Caco-2 (cell line): ENCODE data around the gene AKR1C1. TPM values are rescaled to one million over a fixed set of nuclear protein-coding genes. Genes with fewer than 3 reads are reported as not detected.
"Not testable (repeated sequence)": the region's sequence is repeated elsewhere in the genome, so short reads cannot be mapped to it uniquely, and the experiment has no call there.

Source experiments
- BruUV-seq: library from RNA; stranded (reverse); fragments of 400-500 nt; replicated peaks from 2 replicates; lab custom pipeline; 2021; lab: Mats Ljungman, UMichigan
- CTCF ChIA-PET: fragments of 300-600 bp; sonication (Branson Sonifier 250); formaldehyde crosslinking; loops from one replicate; lab custom pipeline; 2022; ENCODE audit warnings: antibody characterized with exemption; lab: Charles Lee
- POLR2A ChIA-PET: fragments of 300-600 bp; sonication (Branson Sonifier 250); formaldehyde crosslinking; loops from one replicate; lab custom pipeline; 2022; ENCODE audit warnings: antibody characterized with exemption; lab: Charles Lee
- DNase-seq, 2 experiments: peaks; one replicate each; pipeline versions ENCODE4 v3.0.0 to v3.0.0-alpha.2; 2020 to 2022
- H3K27me3 ChIP-seq: replicated peaks from 2 replicates; pipeline ENCODE4 v1.6.0; 2011; ENCODE audit warnings: low read length; ENCODE audit not compliant: control insufficient read depth, insufficient read depth
- H3K36me3 ChIP-seq: 2 replicates; pipeline ENCODE4 v1.5.1; 2011; ENCODE audit warnings: low read length; ENCODE audit not compliant: control insufficient read depth, insufficient read depth
- H3K4me1 ChIP-seq: fragments of 250-450 bp; sonication (Bioruptor Pico); 2 replicates; pipeline ENCODE4 v1.5.1; 2020; ENCODE audit warnings: mild to moderate bottlenecking
- H3K4me3 ChIP-seq: 2 replicates; pipeline ENCODE4 v1.5.1; 2011; ENCODE audit warnings: low read depth, mild to moderate bottlenecking, control low read depth, low read length
- H3K9me3 ChIP-seq: fragments of 250-450 bp; sonication (Bioruptor Pico); 2 replicates; pipeline ENCODE4 v1.5.1; 2020; ENCODE audit warnings: mild to moderate bottlenecking, moderate library complexity
- H3K27ac Mint-ChIP-seq: one replicate; pipeline ENCODE4 v1.8.0; 2022; ENCODE audit warnings: mixed read lengths; ENCODE audit not compliant: unreplicated experiment
- H3K27me3 Mint-ChIP-seq: one replicate; pipeline ENCODE4 v1.8.0; 2022; ENCODE audit warnings: mixed read lengths; ENCODE audit not compliant: insufficient read depth, unreplicated experiment
- H3K36me3 Mint-ChIP-seq: one replicate; pipeline ENCODE4 v1.8.0; 2022; ENCODE audit warnings: mild to moderate bottlenecking, mixed read lengths; ENCODE audit not compliant: insufficient read depth, unreplicated experiment
- H3K4me1 Mint-ChIP-seq: one replicate; pipeline ENCODE4 v1.8.0; 2022; ENCODE audit warnings: low read depth, mixed read lengths; ENCODE audit not compliant: unreplicated experiment
- H3K4me3 Mint-ChIP-seq: one replicate; pipeline ENCODE4 v1.8.0; 2022; ENCODE audit warnings: mild to moderate bottlenecking, moderate library complexity, mixed read lengths; ENCODE audit not compliant: unreplicated experiment
- H3K9me3 Mint-ChIP-seq: one replicate; pipeline ENCODE4 v1.8.0; 2022; ENCODE audit warnings: mixed read lengths; ENCODE audit not compliant: unreplicated experiment
- intact Hi-C: fragments of 100-400 bp; cut with micrococcal nuclease; formaldehyde crosslinking; loops from one replicate; pipeline ENCODE4 v1.10.0; 2022; ENCODE audit not compliant: unreplicated experiment
- total RNA-seq: library from RNA; stranded (reverse); gene quantifications from 2 replicates; pipeline ENCODE4 v1.2.3, GENCODE V29; 2022
- TF ChIP-seq, protein P1 (sequence below), 2 experiments: fragments of 200-600 bp in 1 of 2; IDR thresholded peaks; 1 replicate in 1 of 2; 2 replicates in 1 of 2; pipeline versions ENCODE4 v1.5.1 to v1.8.0; 2011 to 2022; ENCODE audit warnings: antibody characterized with exemption in 1 of 2, control low read depth in 1 of 2, inconsistent platforms in 1 of 2, low read depth in 1 of 2, low read length in 1 of 2, mild to moderate bottlenecking in 1 of 2, moderate library complexity in 1 of 2; ENCODE audit not compliant: insufficient read depth in 1 of 2, severe bottlenecking in 1 of 2, unreplicated experiment in 1 of 2

AKR1C1 gene
- total RNA-seq, 1 experiment from 2014 or later = 27.1 TPM

DNA sequence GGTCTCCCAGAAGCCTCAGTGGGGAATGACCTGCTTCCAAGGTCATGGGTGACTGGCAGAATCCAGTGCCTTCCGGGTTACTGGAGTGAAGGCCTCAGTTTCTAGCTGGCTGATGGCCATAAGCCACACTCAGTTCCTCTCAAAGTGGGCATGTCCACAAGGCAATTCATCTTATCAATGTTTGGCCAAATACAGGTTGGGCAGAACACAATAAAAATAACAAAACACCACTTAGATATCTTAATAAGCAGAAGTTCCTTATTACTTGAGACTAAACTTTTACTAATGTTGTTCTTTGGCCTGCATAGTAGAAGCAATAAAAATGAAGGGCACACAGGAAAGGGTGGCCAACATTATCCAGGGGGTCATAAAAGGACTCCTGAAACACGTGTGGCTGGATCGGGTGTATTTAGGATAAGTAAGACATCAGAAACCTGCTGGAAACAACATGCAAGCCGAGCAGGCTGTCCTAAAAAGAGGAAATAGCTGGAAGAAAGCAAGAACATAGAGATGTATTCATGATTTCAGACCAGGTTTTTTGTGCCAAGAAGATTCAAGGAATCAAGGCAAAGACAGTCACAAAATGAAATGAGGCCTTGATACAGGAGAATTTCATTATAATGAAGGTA, 60.1 kb downstream of the AKR1C1 start:
- no peaks in the 10 kb centered on the region for H3K4me1 Mint-ChIP-seq
- intact Hi-C loops = no loop called here
- DNase-seq = no peak
- no TSS peak for BruUV-seq
- ChIA-PET POLR2A (no interaction called here), CTCF (no interaction called here)
- Histone ChIP-seq H3K36me3 (no peaks in the 10 kb centered on the region), H3K4me1 (0 out of 2 replicates have a peak, but pooled peaks cover 5% of the 10 kb centered on the region), H3K9me3 (0 out of 2 replicates have a peak, but pooled peaks cover 5% of the 10 kb centered on the region), H3K27me3 (no peaks in the 10 kb centered on the region), H3K4me3 (no peak overlapping the region)
- no peaks in the 10 kb centered on the region for H3K9me3 Mint-ChIP-seq
- H3K27me3 Mint-ChIP-seq = no peaks in the 10 kb centered on the region
- H3K4me3 Mint-ChIP-seq = no peak overlapping the region
- TF ChIP-seq, protein P1, sequence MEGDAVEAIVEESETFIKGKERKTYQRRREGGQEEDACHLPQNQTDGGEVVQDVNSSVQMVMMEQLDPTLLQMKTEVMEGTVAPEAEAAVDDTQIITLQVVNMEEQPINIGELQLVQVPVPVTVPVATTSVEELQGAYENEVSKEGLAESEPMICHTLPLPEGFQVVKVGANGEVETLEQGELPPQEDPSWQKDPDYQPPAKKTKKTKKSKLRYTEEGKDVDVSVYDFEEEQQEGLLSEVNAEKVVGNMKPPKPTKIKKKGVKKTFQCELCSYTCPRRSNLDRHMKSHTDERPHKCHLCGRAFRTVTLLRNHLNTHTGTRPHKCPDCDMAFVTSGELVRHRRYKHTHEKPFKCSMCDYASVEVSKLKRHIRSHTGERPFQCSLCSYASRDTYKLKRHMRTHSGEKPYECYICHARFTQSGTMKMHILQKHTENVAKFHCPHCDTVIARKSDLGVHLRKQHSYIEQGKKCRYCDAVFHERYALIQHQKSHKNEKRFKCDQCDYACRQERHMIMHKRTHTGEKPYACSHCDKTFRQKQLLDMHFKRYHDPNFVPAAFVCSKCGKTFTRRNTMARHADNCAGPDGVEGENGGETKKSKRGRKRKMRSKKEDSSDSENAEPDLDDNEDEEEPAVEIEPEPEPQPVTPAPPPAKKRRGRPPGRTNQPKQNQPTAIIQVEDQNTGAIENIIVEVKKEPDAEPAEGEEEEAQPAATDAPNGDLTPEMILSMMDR (IDR thresholded peaks at IDR 0.05; ENCODE audit: insufficient read depth in 1 of 2, low read depth in 1 of 2, low read length in 1 of 2, severe bottlenecking in 1 of 2, unreplicated experiment in 1 of 2) = no peak
- no peaks in the 10 kb centered on the region for H3K36me3 Mint-ChIP-seq
- no peak overlapping the region for H3K27ac Mint-ChIP-seq

DNA sequence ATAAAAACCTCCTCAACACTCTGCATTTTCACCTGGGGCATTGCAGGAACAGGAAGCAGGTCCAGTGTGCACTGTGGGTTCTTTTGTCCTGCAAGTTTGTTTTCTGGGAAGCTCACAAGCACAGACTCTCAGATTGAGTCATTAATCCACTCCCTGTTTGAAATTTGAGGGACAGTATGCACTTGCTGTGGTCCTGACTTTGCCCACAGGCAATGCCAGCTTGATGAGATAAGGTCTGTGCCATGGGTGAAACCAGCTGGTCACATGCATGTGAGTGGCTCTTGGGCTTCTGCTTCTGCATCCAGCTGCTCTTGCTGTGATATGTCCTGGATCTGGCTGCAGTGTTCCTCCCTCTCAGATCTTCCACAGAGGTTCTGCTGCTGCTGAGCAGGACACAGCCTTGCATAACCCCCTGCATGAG, 62.3 kb downstream of the AKR1C1 start:
- H3K27me3 ChIP-seq, H3K27ac Mint-ChIP-seq, H3K36me3 Mint-ChIP-seq, BruUV-seq, H3K27me3 Mint-ChIP-seq, H3K4me3 ChIP-seq, H3K4me1 ChIP-seq, H3K4me3 Mint-ChIP-seq, H3K4me1 Mint-ChIP-seq, H3K9me3 Mint-ChIP-seq, H3K36me3 ChIP-seq, CTCF ChIA-PET, DNase-seq, intact Hi-C loops: not testable (repeated sequence)
- H3K9me3 ChIP-seq = peaks cover 16% of the 10 kb centered on the region
- POLR2A ChIA-PET = interaction anchor here (0.5 kb wide), 1 partner anchor 387 kb away, joined by 5 read pairs; no protein-coding TSS in a partner anchor

DNA sequence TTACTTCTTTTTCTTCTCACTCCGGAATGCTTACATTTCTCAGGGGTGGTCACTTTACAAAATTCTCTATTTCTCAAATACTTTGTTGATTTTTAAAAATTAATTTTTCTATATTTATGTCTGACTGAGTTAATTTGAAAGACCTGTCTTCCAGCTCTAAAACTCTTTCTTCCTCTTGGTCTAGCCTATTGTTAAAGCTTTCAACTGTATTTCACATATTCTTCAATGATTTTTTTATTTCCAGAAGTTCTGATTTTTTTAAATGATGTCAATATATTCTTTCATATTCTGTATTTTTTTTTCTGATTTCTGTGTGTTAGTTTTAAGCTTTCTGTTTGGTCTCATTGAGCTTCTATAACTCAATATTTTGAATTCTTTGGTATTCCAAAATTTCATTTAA, 67.8 kb downstream of the AKR1C1 start:
- no peak overlapping the region for H3K4me3 ChIP-seq
- Mint-ChIP-seq H3K36me3 (no peaks in the 10 kb centered on the region), H3K4me3 (no peak overlapping the region), H3K27ac (no peak overlapping the region), H3K27me3 (no peaks in the 10 kb centered on the region), H3K9me3 (peaks cover 40% of the 10 kb centered on the region), H3K4me1 (no peaks in the 10 kb centered on the region)
- H3K27me3 ChIP-seq = no peaks in the 10 kb centered on the region
- peaks cover 55% of the 10 kb centered on the region for H3K9me3 ChIP-seq
- TF ChIP-seq, protein P1 (IDR thresholded peaks at IDR 0.05; ENCODE audit: insufficient read depth in 1 of 2, low read depth in 1 of 2, low read length in 1 of 2, severe bottlenecking in 1 of 2, unreplicated experiment in 1 of 2) = no peak
- no peaks in the 10 kb centered on the region for H3K36me3 ChIP-seq
- POLR2A ChIA-PET = no interaction called here
- DNase-seq = no peak
- intact Hi-C loops = no loop called here
- CTCF ChIA-PET = no interaction called here
- BruUV-seq = no TSS peak
- H3K4me1 ChIP-seq = no peaks in the 10 kb centered on the region

DNA sequence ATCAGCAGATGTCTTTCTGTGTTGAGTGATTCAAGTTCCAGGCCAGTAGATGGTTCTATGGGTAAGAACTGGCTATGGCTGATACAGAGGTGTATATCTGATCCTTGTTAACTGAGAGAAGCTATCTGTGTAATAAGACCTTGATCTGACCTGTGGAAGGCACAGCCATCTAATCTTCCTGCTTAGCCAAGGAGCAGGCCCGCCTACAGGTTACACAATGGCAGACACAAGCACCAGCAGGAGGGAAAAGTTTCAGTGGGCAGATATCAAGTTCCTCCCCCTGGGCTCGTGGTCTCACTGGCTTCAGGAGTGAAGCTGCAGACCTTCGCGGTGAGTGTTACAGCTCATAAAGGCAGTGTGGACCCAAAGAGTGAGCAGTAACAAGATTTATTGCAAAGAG, 68.4 kb downstream of the AKR1C1 start:
- H3K27ac Mint-ChIP-seq, H3K4me1 ChIP-seq, H3K4me1 Mint-ChIP-seq, H3K27me3 Mint-ChIP-seq, H3K4me3 Mint-ChIP-seq, POLR2A ChIA-PET, DNase-seq, H3K4me3 ChIP-seq, H3K27me3 ChIP-seq, intact Hi-C loops, CTCF ChIA-PET, BruUV-seq, H3K36me3 ChIP-seq, H3K36me3 Mint-ChIP-seq: not testable (repeated sequence)
- H3K9me3 Mint-ChIP-seq = peaks cover 41% of the 10 kb centered on the region
- peaks cover 51% of the 10 kb centered on the region for H3K9me3 ChIP-seq

DNA sequence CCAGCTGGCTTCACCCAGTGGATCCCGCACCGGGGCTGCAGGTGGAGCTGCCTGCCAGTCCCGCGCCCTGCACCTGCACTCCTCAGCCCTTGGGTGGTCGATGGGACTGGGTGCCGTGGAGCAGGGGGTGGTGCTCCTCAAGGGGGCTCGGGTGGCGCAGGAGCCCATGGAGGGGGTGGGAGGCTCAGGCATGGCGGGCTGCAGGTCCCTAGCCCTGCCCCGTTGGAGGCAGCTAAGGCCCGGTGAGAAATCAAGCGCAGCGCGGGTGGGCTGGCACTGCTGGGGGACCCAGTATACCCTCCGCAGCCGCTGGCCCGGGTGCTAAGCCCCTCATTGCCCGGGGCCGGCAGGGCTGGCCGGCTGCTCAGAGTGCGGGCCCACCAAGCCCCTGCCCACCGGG, 69.2 kb downstream of the AKR1C1 start:
- H3K27ac Mint-ChIP-seq, POLR2A ChIA-PET, intact Hi-C loops, CTCF ChIA-PET, H3K4me1 ChIP-seq, H3K4me3 Mint-ChIP-seq, H3K4me3 ChIP-seq, DNase-seq, H3K27me3 Mint-ChIP-seq, H3K27me3 ChIP-seq, H3K4me1 Mint-ChIP-seq, H3K36me3 Mint-ChIP-seq, BruUV-seq, H3K36me3 ChIP-seq: not testable (repeated sequence)
- H3K9me3 ChIP-seq = peaks cover 49% of the 10 kb centered on the region
- peaks cover 42% of the 10 kb centered on the region for H3K9me3 Mint-ChIP-seq
